ENCODE results near the gene CAMK1D. TPM values are rescaled to one million over a fixed set of nuclear protein-coding genes. Genes with fewer than 3 reads are reported as not detected.
"Not testable (repeated sequence)": the region's sequence is repeated elsewhere in the genome, so short reads cannot be mapped to it uniquely, and the experiment has no call there.

The CAMK1D gene
- total RNA-seq, 1 donor from 2014 or later: 1.8 TPM

DNA sequence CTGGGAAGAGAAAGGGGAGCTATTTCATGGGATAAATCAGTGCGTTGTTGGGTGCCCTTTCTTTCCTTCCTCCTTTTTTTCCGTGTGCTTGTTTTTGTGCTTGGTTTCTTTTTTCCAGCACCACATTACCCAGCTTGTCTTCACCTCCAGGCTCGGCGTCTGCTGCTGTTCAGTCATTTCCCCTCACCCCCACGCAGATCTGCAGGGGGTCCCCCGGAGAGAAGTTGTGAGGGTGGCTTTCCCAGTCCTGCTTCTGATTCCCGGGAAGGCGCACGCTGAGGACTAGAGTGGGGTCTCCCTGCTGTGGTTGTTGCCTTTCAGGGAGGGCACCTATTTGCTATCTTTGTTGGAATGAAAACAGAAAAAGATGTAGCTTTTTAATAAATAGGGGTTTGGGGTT lies 1.6 kb downstream of the CAMK1D start:
- no peaks in the 10 kb centered on the region for H3K36me3 ChIP-seq (ENCODE audit: control insufficient read depth, insufficient read depth, low read length)
- H3K27me3 ChIP-seq (ENCODE audit: control insufficient read depth, insufficient read depth, low read length): peaks cover 4% of the 10 kb centered on the region
- DNase-seq (ENCODE audit: low read depth): no peak
- H3K4me3 ChIP-seq (ENCODE audit: low read depth, low read length): peak overlapping the region; percentile 68
- no peak for FAIRE-seq
- TF ChIP-seq, protein P1, sequence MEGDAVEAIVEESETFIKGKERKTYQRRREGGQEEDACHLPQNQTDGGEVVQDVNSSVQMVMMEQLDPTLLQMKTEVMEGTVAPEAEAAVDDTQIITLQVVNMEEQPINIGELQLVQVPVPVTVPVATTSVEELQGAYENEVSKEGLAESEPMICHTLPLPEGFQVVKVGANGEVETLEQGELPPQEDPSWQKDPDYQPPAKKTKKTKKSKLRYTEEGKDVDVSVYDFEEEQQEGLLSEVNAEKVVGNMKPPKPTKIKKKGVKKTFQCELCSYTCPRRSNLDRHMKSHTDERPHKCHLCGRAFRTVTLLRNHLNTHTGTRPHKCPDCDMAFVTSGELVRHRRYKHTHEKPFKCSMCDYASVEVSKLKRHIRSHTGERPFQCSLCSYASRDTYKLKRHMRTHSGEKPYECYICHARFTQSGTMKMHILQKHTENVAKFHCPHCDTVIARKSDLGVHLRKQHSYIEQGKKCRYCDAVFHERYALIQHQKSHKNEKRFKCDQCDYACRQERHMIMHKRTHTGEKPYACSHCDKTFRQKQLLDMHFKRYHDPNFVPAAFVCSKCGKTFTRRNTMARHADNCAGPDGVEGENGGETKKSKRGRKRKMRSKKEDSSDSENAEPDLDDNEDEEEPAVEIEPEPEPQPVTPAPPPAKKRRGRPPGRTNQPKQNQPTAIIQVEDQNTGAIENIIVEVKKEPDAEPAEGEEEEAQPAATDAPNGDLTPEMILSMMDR (IDR thresholded peaks at IDR 0.05; ENCODE audit: insufficient read depth, low read length, severe bottlenecking): no peak

DNA sequence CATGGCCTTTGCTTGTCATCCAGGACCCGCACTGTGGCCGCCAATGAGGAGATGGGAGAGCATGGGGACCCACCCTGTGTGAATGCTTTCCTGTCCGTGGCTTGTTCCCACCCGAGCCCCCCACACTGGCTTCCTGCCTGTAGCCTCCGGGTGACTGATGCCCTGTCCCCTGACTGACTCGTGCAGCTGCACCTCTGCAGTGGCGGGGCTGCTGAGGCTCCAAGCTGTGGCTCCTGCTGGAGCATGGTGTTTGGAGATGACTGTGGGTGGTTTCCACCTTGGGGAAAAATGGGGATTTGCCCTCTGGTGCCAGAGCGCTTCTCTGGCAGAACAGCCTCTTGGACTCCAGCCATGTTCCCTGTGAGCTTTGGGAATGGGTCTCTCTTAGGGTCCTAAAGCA lies 2.1 kb downstream of the CAMK1D start:
- TF ChIP-seq, protein P1 (IDR thresholded peaks at IDR 0.05; ENCODE audit: insufficient read depth, low read length, severe bottlenecking): no peak
- DNase-seq (ENCODE audit: low read depth) (no peak), FAIRE-seq (no peak)
- no peak overlapping the region for H3K4me3 ChIP-seq (ENCODE audit: low read depth, low read length)
- H3K36me3 ChIP-seq (ENCODE audit: control insufficient read depth, insufficient read depth, low read length): no peaks in the 10 kb centered on the region
- peaks cover 4% of the 10 kb centered on the region for H3K27me3 ChIP-seq (ENCODE audit: control insufficient read depth, insufficient read depth, low read length)

DNA sequence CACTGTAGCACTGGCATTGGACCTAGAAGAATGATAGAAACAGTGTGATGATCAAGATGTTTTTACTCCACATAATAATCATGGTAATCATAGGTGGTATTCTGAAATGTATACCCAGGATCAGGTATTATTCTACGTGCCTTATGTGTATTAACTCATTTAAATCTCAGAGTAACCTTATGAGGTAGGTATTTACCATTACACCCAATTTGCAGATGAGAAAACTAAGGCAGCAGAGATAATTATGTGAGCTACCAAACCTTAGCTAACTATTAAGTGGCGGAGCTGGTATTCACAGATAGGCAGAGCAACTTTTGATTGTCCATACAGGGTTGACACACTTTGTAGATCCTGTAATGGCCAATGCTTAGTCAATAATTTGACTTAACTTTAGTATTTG lies 2.5 kb downstream of the CAMK1D start:
- TF ChIP-seq, protein P1 (IDR thresholded peaks at IDR 0.05; ENCODE audit: insufficient read depth, low read length, severe bottlenecking): no peak
- no peak for DNase-seq (ENCODE audit: low read depth)
- no peak for FAIRE-seq
- peaks cover 4% of the 10 kb centered on the region for H3K27me3 ChIP-seq (ENCODE audit: control insufficient read depth, insufficient read depth, low read length)
- no peaks in the 10 kb centered on the region for H3K36me3 ChIP-seq (ENCODE audit: control insufficient read depth, insufficient read depth, low read length)
- no peak overlapping the region for H3K4me3 ChIP-seq (ENCODE audit: low read depth, low read length)

DNA sequence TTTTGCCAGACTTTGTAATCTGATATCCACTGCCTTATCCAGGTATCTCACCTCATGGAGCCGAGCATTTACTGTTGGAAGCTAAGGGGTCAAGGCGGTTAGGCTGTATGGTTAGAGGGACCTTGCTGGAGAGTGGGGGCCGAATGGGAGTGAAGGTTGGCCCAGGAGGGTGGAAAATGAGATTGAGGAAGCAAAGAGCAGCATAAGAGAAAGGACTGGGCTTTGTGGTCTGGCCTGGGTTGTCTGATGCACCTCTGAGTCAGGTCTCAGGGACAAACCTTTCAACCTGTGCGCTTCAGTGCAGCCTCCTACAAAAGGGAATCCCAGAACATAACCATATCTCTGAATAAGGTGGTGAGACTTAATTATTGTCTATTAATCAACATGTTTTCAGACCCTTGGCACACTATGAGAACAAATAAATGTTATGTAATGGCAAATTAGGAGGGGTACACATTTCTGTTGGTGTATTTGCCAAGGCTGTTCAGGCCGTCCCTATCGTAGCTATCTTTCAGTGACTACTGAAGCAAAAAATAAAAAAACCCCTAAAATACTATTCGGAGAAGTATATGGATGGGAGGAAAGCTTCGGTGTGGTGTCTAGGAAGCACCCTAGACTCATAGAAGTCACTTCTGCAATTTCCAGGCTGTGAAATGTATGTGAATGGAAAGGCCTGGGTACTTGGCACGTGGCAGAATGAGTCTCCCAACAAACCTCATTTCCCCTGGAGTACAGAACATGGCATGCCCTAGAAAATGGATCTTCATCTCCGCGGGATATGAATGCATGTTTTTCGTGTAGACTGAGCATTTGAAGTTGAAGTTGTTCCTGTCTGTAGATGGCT lies 4.3 kb downstream of the CAMK1D start:
- Histone ChIP-seq H3K4me3 (ENCODE audit: low read depth, low read length) (no peak overlapping the region), H3K36me3 (ENCODE audit: control insufficient read depth, insufficient read depth, low read length) (no peaks in the 10 kb centered on the region), H3K27me3 (ENCODE audit: control insufficient read depth, insufficient read depth, low read length) (peaks cover under 1% of the 10 kb centered on the region)
- FAIRE-seq (no peak), DNase-seq (ENCODE audit: low read depth) (peak; percentile 41)
- TF ChIP-seq, protein P1 (IDR thresholded peaks at IDR 0.05; ENCODE audit: insufficient read depth, low read length, severe bottlenecking): no peak

DNA sequence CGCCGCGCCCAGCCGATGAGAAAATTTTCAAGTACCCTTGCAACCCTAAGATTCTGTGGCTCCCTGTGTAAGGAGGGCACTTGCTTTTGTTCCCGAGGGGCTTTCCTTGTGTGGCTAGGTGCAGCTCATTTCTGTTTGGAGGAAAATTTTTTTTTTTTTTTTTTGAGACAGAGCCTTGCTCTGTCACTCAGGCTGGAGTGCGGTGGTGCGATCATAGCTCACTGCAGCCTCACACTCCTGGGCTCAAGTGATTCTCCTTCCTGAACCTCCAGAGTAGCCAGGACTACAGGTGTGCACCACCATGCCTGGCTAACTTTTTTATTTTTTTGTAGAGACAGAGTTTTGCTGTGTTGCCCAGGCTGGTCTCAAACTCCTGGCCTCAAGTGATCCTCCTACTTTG lies 5.3 kb downstream of the CAMK1D start:
- not testable (repeated sequence) for DNase-seq (ENCODE audit: low read depth); H3K36me3 ChIP-seq (ENCODE audit: control insufficient read depth, insufficient read depth, low read length); H3K4me3 ChIP-seq (ENCODE audit: low read depth, low read length); H3K27me3 ChIP-seq (ENCODE audit: control insufficient read depth, insufficient read depth, low read length); FAIRE-seq

DNA sequence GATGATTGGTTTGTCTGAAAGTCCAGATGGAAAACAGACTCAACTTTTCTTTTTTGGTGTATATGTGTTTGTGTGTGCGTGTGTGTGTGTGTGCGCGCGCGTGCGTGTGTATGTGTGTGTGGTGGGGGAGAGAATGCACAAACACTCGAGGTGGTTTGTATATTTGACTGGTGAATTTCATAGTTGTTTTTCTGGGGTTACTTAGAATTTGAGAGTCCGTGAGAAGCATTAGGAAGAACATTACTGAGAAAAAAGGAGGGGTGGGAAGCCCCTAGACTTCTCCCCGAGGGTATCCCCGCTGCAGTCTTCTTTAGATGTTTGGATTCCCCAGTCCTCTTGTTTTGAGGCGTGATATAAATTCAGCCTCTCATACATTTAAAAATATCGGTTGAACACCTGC lies 6.0 kb downstream of the CAMK1D start:
- FAIRE-seq (no peak), DNase-seq (ENCODE audit: low read depth) (no peak)
- H3K36me3 ChIP-seq (ENCODE audit: control insufficient read depth, insufficient read depth, low read length): no peaks in the 10 kb centered on the region
- H3K27me3 ChIP-seq (ENCODE audit: control insufficient read depth, insufficient read depth, low read length): no peaks in the 10 kb centered on the region
- TF ChIP-seq, protein P1 (IDR thresholded peaks at IDR 0.05; ENCODE audit: insufficient read depth, low read length, severe bottlenecking): no peak
- H3K4me3 ChIP-seq (ENCODE audit: low read depth, low read length): no peak overlapping the region

Data from bronchial epithelial cell (primary cell).